ENCODE data around the gene PTPRA. TPM values are rescaled to one million over a fixed set of nuclear protein-coding genes. Genes with fewer than 3 reads are reported as not detected.

PTPRA gene
- total and polyA plus RNA-seq, 2 of the 13 experiments (the other 11 are each of a cell fraction or from before 2014, with no cell fraction given), result 47.2 to 127 TPM

DNA sequence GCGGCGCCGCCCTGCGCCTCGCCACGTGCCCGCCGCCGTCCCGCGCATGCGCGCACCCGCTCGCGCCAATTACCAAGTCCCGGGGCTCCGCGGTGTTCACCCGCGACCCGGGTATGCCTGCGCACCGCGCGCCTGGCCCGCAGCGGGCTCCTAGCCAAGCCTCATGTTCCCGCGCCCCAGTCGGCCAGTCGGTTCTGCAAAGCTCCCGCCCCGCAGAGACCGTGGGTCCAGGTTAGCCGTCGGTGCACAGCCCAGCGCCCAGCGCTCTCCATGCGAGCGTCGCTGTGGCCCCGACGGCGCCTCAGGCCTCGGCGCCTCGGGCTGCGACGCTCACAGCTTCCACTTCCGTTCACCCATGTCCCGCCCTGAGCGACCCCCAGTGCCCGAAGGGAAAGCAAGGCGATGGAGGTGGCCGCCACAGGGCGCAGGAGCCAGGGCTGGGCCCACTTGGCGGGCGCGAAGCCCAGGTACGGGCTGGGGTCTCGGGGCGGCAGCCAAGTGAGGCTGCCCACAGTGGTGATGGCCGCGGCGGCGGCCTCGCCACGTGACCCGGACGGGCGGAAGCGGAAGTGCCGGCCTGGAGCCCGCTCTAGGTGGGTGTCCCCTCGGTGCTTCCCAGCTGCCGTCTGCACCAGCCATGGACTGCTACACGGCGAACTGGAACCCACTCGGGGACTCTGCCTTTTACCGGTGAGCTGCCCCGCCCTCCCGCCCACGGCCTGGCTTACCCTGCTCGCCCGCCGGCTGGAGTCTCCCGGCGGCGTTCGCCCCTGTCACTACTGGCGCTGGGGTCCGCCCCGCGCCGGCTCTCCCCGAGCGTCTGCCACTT lies 32.9 kb upstream of the PTPRA start, which contains the start of the genes PCED1A and VPS16 (continued):
- TF ChIP-seq, protein P1, sequence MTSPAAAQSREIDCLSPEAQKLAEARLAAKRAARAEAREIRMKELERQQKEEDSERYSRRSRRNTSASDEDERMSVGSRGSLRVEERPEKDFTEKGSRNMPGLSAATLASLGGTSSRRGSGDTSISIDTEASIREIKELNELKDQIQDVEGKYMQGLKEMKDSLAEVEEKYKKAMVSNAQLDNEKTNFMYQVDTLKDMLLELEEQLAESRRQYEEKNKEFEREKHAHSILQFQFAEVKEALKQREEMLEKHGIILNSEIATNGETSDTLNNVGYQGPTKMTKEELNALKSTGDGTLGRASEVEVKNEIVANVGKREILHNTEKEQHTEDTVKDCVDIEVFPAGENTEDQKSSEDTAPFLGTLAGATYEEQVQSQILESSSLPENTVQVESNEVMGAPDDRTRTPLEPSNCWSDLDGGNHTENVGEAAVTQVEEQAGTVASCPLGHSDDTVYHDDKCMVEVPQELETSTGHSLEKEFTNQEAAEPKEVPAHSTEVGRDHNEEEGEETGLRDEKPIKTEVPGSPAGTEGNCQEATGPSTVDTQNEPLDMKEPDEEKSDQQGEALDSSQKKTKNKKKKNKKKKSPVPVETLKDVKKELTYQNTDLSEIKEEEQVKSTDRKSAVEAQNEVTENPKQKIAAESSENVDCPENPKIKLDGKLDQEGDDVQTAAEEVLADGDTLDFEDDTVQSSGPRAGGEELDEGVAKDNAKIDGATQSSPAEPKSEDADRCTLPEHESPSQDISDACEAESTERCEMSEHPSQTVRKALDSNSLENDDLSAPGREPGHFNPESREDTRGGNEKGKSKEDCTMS (CRISPR knock-in tag; conservative IDR thresholded peaks at IDR 0.05), result 0 out of 2 replicates have a peak, but pooled peaks have one; percentile 32
- TF ChIP-seq ZNF180 (CRISPR knock-in tag; IDR thresholded peaks at IDR 0.05; ENCODE audit: borderline replicate concordance, low read depth) (peak; percentile 95; the same call in 1 of the 2 replicates), MXI1 (IDR thresholded peaks at IDR 0.05; ENCODE audit: borderline replicate concordance, low read depth, low read length) (peak; percentile 81; the same call in 2 of the 3 replicates), KDM5A (IDR thresholded peaks at IDR 0.05; ENCODE audit: borderline replicate concordance, low read length) (no peak), ATAD3A (CRISPR knock-in tag; IDR thresholded peaks at IDR 0.05) (peak; percentile 78), CREB3 (CRISPR knock-in tag; IDR thresholded peaks at IDR 0.05) (peak; percentile 94; the same call in 1 of the 2 replicates), KDM1A (CRISPR knock-in tag; IDR thresholded peaks at IDR 0.05) (no peak), ZNF775 (CRISPR knock-in tag; IDR thresholded peaks at IDR 0.05; ENCODE audit: borderline replicate concordance) (peak; percentile 52; the same call in 1 of the 2 replicates), ZNF674 (CRISPR knock-in tag; IDR thresholded peaks at IDR 0.05; ENCODE audit: low read depth) (no peak; the same call in 1 of the 2 replicates), ZNF781 (CRISPR knock-in tag; IDR thresholded peaks at IDR 0.05; ENCODE audit: borderline replicate concordance, not compliant biosample characterization) (peak; percentile 97), GABPB1 (CRISPR knock-in tag; IDR thresholded peaks at IDR 0.05) (peak; percentile 98), SETDB1 (CRISPR knock-in tag; IDR thresholded peaks at IDR 0.05; ENCODE audit: borderline replicate concordance) (no peak), ZNF678 (CRISPR knock-in tag; IDR thresholded peaks at IDR 0.05) (peak; percentile 96; the same call in 1 of the 2 replicates), REXO4 (CRISPR knock-in tag; IDR thresholded peaks at IDR 0.05; ENCODE audit: borderline replicate concordance) (0 out of 2 replicates have a peak, but pooled peaks have one; percentile 22), SMAD1 (CRISPR knock-in tag; IDR thresholded peaks at IDR 0.05; ENCODE audit: borderline replicate concordance, low read depth) (no peak), AGO1 (IDR thresholded peaks at IDR 0.05; ENCODE audit: low read depth, low read length, poor library complexity, severe bottlenecking) (peak; percentile 65), ZNF557 (CRISPR knock-in tag; IDR thresholded peaks at IDR 0.05) (peak; percentile 92; the same call in 1 of the 2 replicates), ZKSCAN5 (CRISPR knock-in tag; IDR thresholded peaks at IDR 0.05) (no peak), SPEN (CRISPR knock-in tag; IDR thresholded peaks at IDR 0.05; ENCODE audit: low read depth) (peak; percentile 96), FOXK1 (CRISPR knock-in tag; IDR thresholded peaks at IDR 0.05; ENCODE audit: borderline replicate concordance, low read depth) (peak; percentile 85; the same call in 1 of the 2 replicates), ZNF256 (CRISPR knock-in tag; conservative IDR thresholded peaks at IDR 0.05) (peak; percentile 98), SRSF1 (optimal IDR thresholded peaks at IDR 0.05; ENCODE audit: low read depth, low read length) (no peak)
- TF ChIP-seq, protein P2, sequence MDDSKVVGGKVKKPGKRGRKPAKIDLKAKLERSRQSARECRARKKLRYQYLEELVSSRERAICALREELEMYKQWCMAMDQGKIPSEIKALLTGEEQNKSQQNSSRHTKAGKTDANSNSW (CRISPR knock-in tag; IDR thresholded peaks at IDR 0.05; ENCODE audit: borderline replicate concordance), result peak; percentile 90; the same call in 1 of the 2 replicates
